ENCODE data around the gene FOS.

FOS gene

GRCh38 chr14:75322746-75323145, 44.1 kb downstream of the FOS start:
- no peak for DNase-seq

- DNase-seq = no peak
These were observed 44.9 kb downstream of the FOS start for GRCh38 chr14:75323571-75323970.

- DNase-seq = no peak
These were observed 50.0 kb downstream of the FOS start for GRCh38 chr14:75328558-75329155.

GRCh38 chr14:75329369-75329768, 50.7 kb downstream of the FOS start:
- no peak for DNase-seq

GRCh38 chr14:75331471-75331870, 52.8 kb downstream of the FOS start:
- DNase-seq = no peak

All from activated T-cell treated with anti-CD3 and anti-CD28 coated beads, Interleukin-2, amount 50 U/mL, for 48 hours (primary cell).